HG03045 (cell line): ENCODE measurements around the gene RNF148.

Source experiments
- ATAC-seq: cut with Tn5 transposase; IDR thresholded peaks from one replicate; pipeline ENCODE4 v1.9.1; 2021; ENCODE audit warnings: mild to moderate bottlenecking, moderate library complexity; ENCODE audit not compliant: unreplicated experiment

Gene RNF148

GRCh38 chr7:122702872-122703510 lies at the start of gene RNF148:
RNF148 (minus strand) TSS chr7:122702922; CDS start chr7:122702750, 172 bp downstream.
- ATAC-seq, result no peak

- ATAC-seq, result no peak
These were observed 47.7 kb upstream of the RNF148 start for GRCh38 chr7:122750389-122750788.

GRCh38 chr7:122748195-122748594 lies 45.5 kb upstream of the RNF148 start:
- ATAC-seq, result no peak

GRCh38 chr7:122746948-122747347 lies 44.2 kb upstream of the RNF148 start:
- no peak for ATAC-seq

GRCh38 chr7:122743211-122743610 lies 40.5 kb upstream of the RNF148 start:
- ATAC-seq, result no peak

- ATAC-seq, result no peak
These were observed 36.2 kb upstream of the RNF148 start for GRCh38 chr7:122738947-122739346.

GRCh38 chr7:122736183-122736582 lies 33.5 kb upstream of the RNF148 start:
- ATAC-seq, result no peak

- no peak for ATAC-seq
These were observed 25.0 kb upstream of the RNF148 start for GRCh38 chr7:122727759-122728158.

GRCh38 chr7:122727354-122727753 lies 24.6 kb upstream of the RNF148 start:
- no peak for ATAC-seq

GRCh38 chr7:122726881-122727280 lies 24.2 kb upstream of the RNF148 start:
- ATAC-seq, result no peak

- ATAC-seq, result no peak
These were observed 21.6 kb upstream of the RNF148 start for GRCh38 chr7:122724366-122724765.

GRCh38 chr7:122719010-122719578 lies 16.4 kb upstream of the RNF148 start:
- no peak for ATAC-seq

- ATAC-seq, result no peak
These were observed 14.8 kb upstream of the RNF148 start for GRCh38 chr7:122717356-122718089.

- no peak for ATAC-seq
These were observed 12.5 kb upstream of the RNF148 start for GRCh38 chr7:122715183-122715582.

GRCh38 chr7:122710916-122711315 lies 8.2 kb upstream of the RNF148 start:
- ATAC-seq, result no peak

- no peak for ATAC-seq
These were observed 7.4 kb upstream of the RNF148 start for GRCh38 chr7:122709930-122710646.

- ATAC-seq, result no peak
These were observed 4.1 kb upstream of the RNF148 start for GRCh38 chr7:122706836-122707235.

- ATAC-seq, result no peak
These were observed 3.7 kb downstream of the RNF148 start, which contains the start of gene RNF133 for GRCh38 chr7:122699017-122699416. RNF133 (minus strand) TSS chr7:122699117; CDS start chr7:122698918, 199 bp downstream.

- no peak for ATAC-seq
These were observed 6.9 kb downstream of the RNF148 start for GRCh38 chr7:122695816-122696215.

- no peak for ATAC-seq
These were observed 8.0 kb downstream of the RNF148 start for GRCh38 chr7:122694697-122695096.

GRCh38 chr7:122692769-122693309 lies 9.9 kb downstream of the RNF148 start:
- ATAC-seq, result no peak
